Heart left ventricle (tissue), 16 donors: Measurements from ENCODE around the gene SLC6A3. TPM values are rescaled to one million over a fixed set of nuclear protein-coding genes. Genes with fewer than 3 reads are reported as not detected.

Experiments
- ATAC-seq, 4 donors: fragments of 200-7000 bp; cut with Tn5 transposase; one replicate each; pipeline ENCODE4 v1.9.1; 2020 to 2022; ENCODE audit warnings: moderate library complexity in 4 of 4, mild to moderate bottlenecking in 3 of 4, moderate number of reproducible peaks in 1 of 4
- DNase-seq, 5 donors: peaks; one replicate each; pipeline ENCODE4 v3.0.0-alpha.2; 2020
- H3K27ac ChIP-seq, 12 donors: fragments of 200-600 bp; sonication (generic) in 4 of 12; one replicate each; pipeline versions ENCODE4 v1.5.0 to v1.8.0; 2016 to 2022; ENCODE audit warnings: mild to moderate bottlenecking in 2 of 12
- H3K27me3 ChIP-seq, 9 donors: fragments of 200-600 bp; sonication (generic) in 2 of 9; one replicate each; pipeline versions ENCODE4 v1.5.1 to v1.8.0; 2016 to 2022; ENCODE audit warnings: mild to moderate bottlenecking in 3 of 9
- H3K36me3 ChIP-seq, 9 donors: fragments of 200-600 bp; sonication (generic) in 2 of 9; one replicate each; pipeline versions ENCODE4 v1.5.0 to v1.8.0; 2018 to 2022; ENCODE audit warnings: mild to moderate bottlenecking in 2 of 9
- H3K4me1 ChIP-seq, 12 donors: fragments of 200-600 bp; sonication (generic) in 4 of 12; one replicate each; pipeline versions ENCODE4 v1.5.0 to v1.8.0; 2016 to 2022; ENCODE audit warnings: mild to moderate bottlenecking in 3 of 12
- H3K4me3 ChIP-seq, 12 donors: fragments of 200-600 bp; sonication (generic) in 4 of 12; one replicate each; pipeline versions ENCODE4 v1.5.0 to v1.8.0; 2017 to 2022; ENCODE audit warnings: mild to moderate bottlenecking in 9 of 12, moderate library complexity in 4 of 12
- H3K9me3 ChIP-seq, 12 donors: fragments of 200-600 bp; sonication (generic) in 4 of 12; one replicate each; pipeline versions ENCODE4 v1.5.0 to v1.8.0; 2016 to 2022; ENCODE audit warnings: mild to moderate bottlenecking in 1 of 12
- CTCF ChIP-seq, 12 donors: fragments of 200-600 bp; sonication (generic) in 4 of 12; IDR thresholded peaks; one replicate each; pipeline versions ENCODE4 v1.5.0 to v1.8.0; 2018 to 2022; ENCODE audit warnings: antibody characterized with exemption in 12 of 12, mild to moderate bottlenecking in 5 of 12
- POLR2A ChIP-seq, 2 donors: fragments of 450-650 bp; IDR thresholded peaks; one replicate each; pipeline ENCODE4 v1.6.1; 2017; ENCODE audit warnings: antibody characterized with exemption in 2 of 2, mild to moderate bottlenecking in 2 of 2, moderate library complexity in 2 of 2
- WGBS, 4 donors: extraction: QIAGEN DNeasy Blood & Tissue Kit in 2 of 4; methylation state at CpG; one replicate each; pipeline versions ENCODE4 v1.1.5 to v1.1.7; 2013 to 2018; 5-methylcytosine and 5-hydroxymethylcytosine counted together
- intact Hi-C, 10 donors: fragments of 100-400 bp; cut with DNase I; formaldehyde crosslinking; loops; one replicate each; pipeline versions ENCODE4 v1.11.1 to v1.14.2; 2022
- polyA plus RNA-seq, 2 donors: library from polyadenylated mRNA; stranded (reverse); fragments of 200-250 nt; gene quantifications; one replicate each; pipeline ENCODE4 v1.2.3, GENCODE V29; 2013
- total RNA-seq, 9 donors: library from RNA; depleted of rRNA in 2 of 9; stranded (reverse); fragments of >200 nt in 2 of 9; fragmentation: NEBNext Ultra II Directional in 3 of 9; extraction: Animal tissue kit (Norgen Biotek cat#: 25700) in 3 of 9; gene quantifications; one replicate each; pipeline versions ENCODE4 v1.1.0 to v1.2.4, GENCODE V29; 2016 to 2023
- donor health status: ischemic (EF 13 %, LVEDD 7.1; RV severe dilation, severe dysfunction).
- donor health status: healthy with polysubstance abuse.
- donor health status: DM: no; HTN: yes; CAD: no.
- donor health status: DM: no; HTN: no; CAD: no.
- donor health status: ischemic (EF 25% LVEDD 6.9; RV normal size, moderate dysfunction).
- donor health status: ischemic (EF 25% LVEDD 5.7; RV mildly dilated, moderate dysfunction).
- donor health status: healthy.
- donor health status: DM: yes; HTN: yes; CAD: no.
- donor health status: ischemic (EF 35%, LVEDD 5.7; RV mildly dilated, moderate dysfunction).
- donor health status: nonischemic (EF 11% LVEDD 7.7; RV severe dilation, severe dysfunction).
- donor health status: DM: yes; HTN: yes; CAD: no.
- donor health status: PGD.
- donor health status: ischemic (EF 29% LVEDD 5.4; RV normal size, mild dysfunction).
- donor health status: nonischemic (EF 23%, LVEDD 6.1; RV moderate dilation, normal function).

Gene SLC6A3
- total and polyA plus RNA-seq, 11 donors: 0.06 to 0.29 (median 0.11) TPM; not detected in 7

- H3K27ac ChIP-seq: no peak overlapping the region
- H3K4me1 ChIP-seq: no peaks in the 10 kb centered on the region
- peaks cover 0 to 4% (median 0%) of the 10 kb centered on the region in 9 donors for H3K27me3 ChIP-seq
- WGBS, 4 donors: 90 to 92% (median 92%) methylated on average over 16 to 29 of the region's 29 CpGs
- DNase-seq: peak in 1 of 5 donors; percentile 54
- no peaks in the 10 kb centered on the region for H3K36me3 ChIP-seq
- ATAC-seq: no peak
- peaks cover 0 to 10% (median 2%) of the 10 kb centered on the region in 12 donors for H3K9me3 ChIP-seq
- H3K4me3 ChIP-seq: no peak overlapping the region
- intact Hi-C loops: no loop called here
- no peak for TF ChIP-seq POLR2A (IDR thresholded peaks at IDR 0.05)
- TF ChIP-seq CTCF (IDR thresholded peaks at IDR 0.05): no peak
Measured at GRCh38 chr5:1421521-1422341, 23.5 kb downstream of the SLC6A3 start.

- H3K4me1 ChIP-seq: no peaks in the 10 kb centered on the region
- intact Hi-C loops: no loop called here
- DNase-seq: peak in 1 of 5 donors; percentile 23
- no peak for ATAC-seq
- TF ChIP-seq POLR2A (IDR thresholded peaks at IDR 0.05) (no peak), CTCF (IDR thresholded peaks at IDR 0.05) (no peak)
- H3K36me3 ChIP-seq: no peaks in the 10 kb centered on the region
- no peak overlapping the region for H3K27ac ChIP-seq
- H3K27me3 ChIP-seq: peaks cover 0 to 4% (median 0%) of the 10 kb centered on the region in 9 donors
- H3K9me3 ChIP-seq: peaks cover 0 to 4% (median 0%) of the 10 kb centered on the region in 12 donors
- 60 to 73% (median 68%) methylated on average over 16 to 23 of the region's 23 CpGs for WGBS, 4 donors
- no peak overlapping the region for H3K4me3 ChIP-seq
Measured at GRCh38 chr5:1420211-1421195, 24.7 kb downstream of the SLC6A3 start.

- Histone ChIP-seq H3K27ac (no peak overlapping the region), H3K4me3 (no peak overlapping the region), H3K4me1 (no peaks in the 10 kb centered on the region), H3K36me3 (no peaks in the 10 kb centered on the region), H3K27me3 (peaks cover 0 to 4% (median 0%) of the 10 kb centered on the region in 9 donors), H3K9me3 (no peaks in the 10 kb centered on the region)
- TF ChIP-seq POLR2A (IDR thresholded peaks at IDR 0.05) (no peak), CTCF (IDR thresholded peaks at IDR 0.05) (no peak)
- DNase-seq: peak in 1 of 5 donors; percentile 31
- 64 to 75% (median 68%) methylated on average over 10 to 11 of the region's 11 CpGs for WGBS, 4 donors
- no peak for ATAC-seq
- intact Hi-C loops: no loop called here
Measured at GRCh38 chr5:1419476-1420210, 25.6 kb downstream of the SLC6A3 start.
